ENCODE results near the gene POLR2E. TPM values are rescaled to one million over a fixed set of nuclear protein-coding genes. Genes with fewer than 3 reads are reported as not detected.
"Not testable (repeated sequence)": the region's sequence is repeated elsewhere in the genome, so short reads cannot be mapped to it uniquely, and the experiment has no call there.

The POLR2E gene
- total RNA-seq, 1 donor from 2014 or later = 265 TPM

DNA sequence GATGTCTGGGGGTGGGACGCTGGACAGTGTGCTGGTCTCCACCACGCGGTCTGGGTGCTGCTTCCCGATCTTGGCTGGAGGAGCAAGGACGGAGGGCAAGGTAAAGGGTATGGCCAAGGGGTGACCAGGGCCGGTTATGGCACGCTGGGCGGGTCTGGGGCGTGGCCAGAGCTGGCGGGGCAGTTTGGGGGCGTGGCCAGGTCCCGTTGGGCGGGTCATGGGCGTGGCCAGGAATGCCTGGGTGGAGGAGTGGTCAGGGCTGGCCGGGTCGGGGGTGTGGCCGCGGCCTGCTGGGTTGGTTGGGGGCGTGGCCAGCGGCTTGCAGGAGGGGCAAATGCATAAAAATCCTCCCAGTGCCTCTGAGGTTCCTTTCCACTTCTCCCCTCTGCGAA lies 27.8 kb upstream of the POLR2E start:
- no peaks in the 10 kb centered on the region for H3K27me3 Mint-ChIP-seq (ENCODE audit: insufficient read depth)
- H3K4me3 Mint-ChIP-seq = no peak overlapping the region
- no peaks in the 10 kb centered on the region for H3K4me1 Mint-ChIP-seq (ENCODE audit: low read depth)
- peaks cover 32% of the 10 kb centered on the region for H3K36me3 Mint-ChIP-seq (ENCODE audit: low read depth)
- peak; percentile 49 for DNase-seq (ENCODE audit: low spot score)
- H3K27ac Mint-ChIP-seq = peak overlapping the region; percentile 58
- H3K9me3 Mint-ChIP-seq = no peaks in the 10 kb centered on the region
- intact Hi-C loops (cut with micrococcal nuclease) = no loop called here

DNA sequence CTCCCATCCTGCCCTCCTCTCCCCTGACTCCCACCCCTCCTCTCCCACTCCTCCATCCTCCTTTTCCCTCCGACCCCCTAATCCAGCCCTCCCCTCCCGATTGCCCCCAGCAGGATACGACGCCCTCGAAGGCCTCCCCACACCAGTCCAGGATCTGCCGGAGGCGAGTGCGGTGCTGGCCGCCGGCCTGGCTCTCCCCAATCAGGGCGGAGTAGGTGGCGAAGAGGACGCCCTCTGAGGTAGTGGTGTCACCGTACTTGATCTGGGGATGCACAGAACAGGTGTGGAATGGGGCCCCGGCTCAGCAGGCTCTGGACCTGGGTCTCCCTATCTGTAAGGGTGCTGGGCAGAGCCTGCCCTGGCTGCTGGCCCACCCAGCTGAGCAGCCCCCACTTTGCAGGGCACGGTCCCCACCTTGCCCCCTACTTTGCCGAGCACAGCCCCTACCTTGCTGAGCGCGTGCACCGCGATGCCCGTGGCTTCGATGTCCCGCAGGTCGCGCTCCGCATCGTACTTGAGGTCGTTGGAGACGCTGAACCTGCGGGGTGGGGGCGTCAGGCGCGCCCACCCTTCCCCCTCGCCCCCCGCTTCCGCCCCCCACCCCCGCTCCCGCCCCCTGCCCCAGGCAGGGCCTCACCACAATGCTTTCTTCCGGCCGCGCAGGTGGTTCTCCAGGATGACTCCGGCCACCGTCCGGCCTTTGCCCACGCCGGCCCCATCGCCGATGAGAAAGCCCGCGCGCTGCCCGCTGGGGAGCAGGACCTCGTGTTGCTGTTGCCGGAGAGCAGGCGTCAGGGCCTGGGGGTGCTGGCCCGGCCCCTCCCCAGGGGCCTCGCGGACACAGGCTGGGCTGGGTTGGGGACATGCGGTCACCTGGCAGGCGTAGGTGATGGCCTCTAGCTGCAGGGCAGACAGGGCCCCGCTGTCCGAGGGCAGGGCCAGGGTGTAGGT lies 27.1 kb upstream of the POLR2E start:
- Mint-ChIP-seq H3K9me3 (no peaks in the 10 kb centered on the region), H3K36me3 (ENCODE audit: low read depth) (peaks cover 26% of the 10 kb centered on the region), H3K27me3 (ENCODE audit: insufficient read depth) (no peaks in the 10 kb centered on the region), H3K4me3 (no peak overlapping the region), H3K4me1 (ENCODE audit: low read depth) (no peaks in the 10 kb centered on the region), H3K27ac (no peak overlapping the region)
- no peak for DNase-seq (ENCODE audit: low spot score)
- intact Hi-C loops (cut with micrococcal nuclease) = no loop called here

DNA sequence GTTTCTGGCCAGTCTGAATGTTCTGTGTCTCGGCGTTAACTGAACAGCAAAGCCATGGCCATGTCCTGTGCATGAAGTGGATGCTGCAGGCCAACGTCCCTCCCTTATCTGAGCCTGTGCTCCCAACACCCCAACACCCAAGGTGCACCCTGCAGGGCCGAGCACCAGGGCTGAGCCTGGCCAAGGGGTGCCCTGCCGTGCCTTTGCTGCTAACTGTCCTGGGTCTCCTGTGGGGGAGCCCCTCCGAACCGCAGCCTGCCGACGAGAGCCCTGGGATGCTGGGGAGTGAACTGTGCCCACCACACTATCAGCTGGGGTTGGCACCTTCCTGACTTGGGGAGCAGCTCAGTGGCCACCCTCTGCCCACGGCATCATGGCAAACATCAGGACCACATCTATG lies 26.2 kb upstream of the POLR2E start:
- Mint-ChIP-seq H3K4me3 (no peak overlapping the region), H3K36me3 (ENCODE audit: low read depth) (peaks cover 21% of the 10 kb centered on the region)
- intact Hi-C loops (cut with micrococcal nuclease) = no loop called here

DNA sequence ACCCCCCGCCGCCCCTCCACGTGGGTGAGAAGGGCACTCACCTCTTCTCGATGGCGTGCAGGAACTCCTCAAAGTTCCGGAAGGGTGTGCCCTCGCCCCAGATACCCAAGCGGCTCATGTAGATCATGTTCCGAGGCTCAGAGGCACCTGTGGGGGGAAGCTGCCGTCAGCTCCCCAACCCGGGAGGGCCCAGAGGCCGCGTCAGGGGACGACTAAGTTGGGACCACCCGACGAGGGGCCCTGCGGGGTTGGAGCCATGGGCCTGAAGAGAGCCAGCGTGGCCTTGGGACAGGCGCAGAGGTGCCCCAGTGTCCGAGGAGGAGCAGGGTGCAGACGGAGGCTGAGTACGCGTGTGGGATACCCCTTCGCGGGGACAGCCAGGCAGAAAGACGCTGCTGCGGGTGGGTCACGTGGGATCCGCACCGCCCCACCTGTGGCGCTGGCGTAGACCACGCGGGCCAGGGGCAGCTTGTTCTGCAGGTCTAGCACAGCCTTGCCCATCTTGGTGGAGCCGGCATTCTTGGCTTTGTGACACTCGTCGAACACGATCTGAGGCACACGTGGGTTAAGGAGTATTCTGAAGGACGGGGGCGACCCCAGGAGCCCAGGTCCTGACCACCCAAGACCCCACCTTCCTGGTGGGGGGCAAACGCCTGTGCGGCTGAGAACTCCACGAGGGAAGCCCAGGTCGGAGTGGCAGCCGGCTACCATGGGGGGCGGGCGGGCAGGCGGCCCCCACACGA lies 24.5 kb upstream of the POLR2E start:
- Mint-ChIP-seq H3K36me3 (ENCODE audit: low read depth) (peaks cover 21% of the 10 kb centered on the region), H3K27me3 (ENCODE audit: insufficient read depth) (no peaks in the 10 kb centered on the region), H3K4me3 (no peak overlapping the region), H3K27ac (no peak overlapping the region), H3K4me1 (ENCODE audit: low read depth) (no peaks in the 10 kb centered on the region), H3K9me3 (no peaks in the 10 kb centered on the region)
- DNase-seq (ENCODE audit: low spot score) = no peak
- intact Hi-C loops (cut with micrococcal nuclease) = no loop called here

More for the DNA sequence above, 26.2 kb upstream of the POLR2E start:
- Mint-ChIP-seq H3K9me3 (no peaks in the 10 kb centered on the region), H3K27me3 (ENCODE audit: insufficient read depth) (no peaks in the 10 kb centered on the region), H3K4me1 (ENCODE audit: low read depth) (no peaks in the 10 kb centered on the region), H3K27ac (no peak overlapping the region)
- no peak for DNase-seq (ENCODE audit: low spot score)

DNA sequence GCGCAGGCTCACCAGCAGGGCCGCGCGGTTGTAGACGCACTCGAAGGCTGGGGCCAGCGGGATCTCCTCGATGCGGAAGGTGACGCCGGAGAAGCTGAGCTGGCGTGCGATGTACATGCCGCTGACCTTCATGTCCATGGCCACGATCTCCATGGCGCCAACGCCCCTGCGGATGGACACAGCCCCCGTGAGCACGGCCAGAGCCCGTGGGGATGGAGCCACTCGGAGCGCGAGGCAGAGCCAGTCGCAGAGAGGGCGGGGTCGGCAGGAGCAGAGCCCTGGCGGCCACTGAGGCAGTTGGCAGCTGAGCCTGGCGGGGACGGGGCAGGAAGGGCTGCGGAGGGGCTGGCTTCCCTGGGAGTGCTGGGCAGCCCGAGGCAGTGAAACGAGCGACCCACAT lies 23.8 kb upstream of the POLR2E start:
- Mint-ChIP-seq H3K27ac (no peak overlapping the region), H3K36me3 (ENCODE audit: low read depth) (peaks cover 21% of the 10 kb centered on the region), H3K4me1 (ENCODE audit: low read depth) (no peaks in the 10 kb centered on the region), H3K4me3 (no peak overlapping the region), H3K9me3 (no peaks in the 10 kb centered on the region), H3K27me3 (ENCODE audit: insufficient read depth) (no peaks in the 10 kb centered on the region)
- intact Hi-C loops (cut with micrococcal nuclease) = no loop called here
- DNase-seq (ENCODE audit: low spot score) = no peak

DNA sequence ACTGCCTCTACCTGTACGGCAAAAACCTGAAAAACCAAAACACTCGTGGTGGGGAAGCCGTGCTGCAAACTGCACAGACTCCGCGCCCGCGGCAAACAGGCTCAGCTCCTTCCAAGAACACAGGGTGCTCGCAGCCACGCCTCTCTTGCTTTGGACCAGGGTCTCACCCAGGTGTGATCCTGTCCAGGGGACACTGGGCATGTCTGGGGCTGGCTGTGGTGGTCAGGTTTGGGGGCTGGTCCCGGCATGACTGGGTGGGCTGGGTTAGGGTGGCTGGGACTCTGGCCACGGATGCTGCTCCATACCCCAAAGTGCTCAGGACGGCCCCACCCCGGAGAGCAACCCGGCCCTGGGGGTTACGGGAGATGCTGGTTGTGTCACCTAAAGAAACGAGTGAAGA lies 22.5 kb upstream of the POLR2E start:
- Mint-ChIP-seq H3K4me3 (no peak overlapping the region), H3K36me3 (ENCODE audit: low read depth) (peaks cover 17% of the 10 kb centered on the region), H3K4me1 (ENCODE audit: low read depth) (no peaks in the 10 kb centered on the region), H3K27ac (no peak overlapping the region), H3K9me3 (no peaks in the 10 kb centered on the region), H3K27me3 (ENCODE audit: insufficient read depth) (no peaks in the 10 kb centered on the region)
- DNase-seq (ENCODE audit: low spot score) = no peak
- intact Hi-C loops (cut with micrococcal nuclease) = no loop called here

DNA sequence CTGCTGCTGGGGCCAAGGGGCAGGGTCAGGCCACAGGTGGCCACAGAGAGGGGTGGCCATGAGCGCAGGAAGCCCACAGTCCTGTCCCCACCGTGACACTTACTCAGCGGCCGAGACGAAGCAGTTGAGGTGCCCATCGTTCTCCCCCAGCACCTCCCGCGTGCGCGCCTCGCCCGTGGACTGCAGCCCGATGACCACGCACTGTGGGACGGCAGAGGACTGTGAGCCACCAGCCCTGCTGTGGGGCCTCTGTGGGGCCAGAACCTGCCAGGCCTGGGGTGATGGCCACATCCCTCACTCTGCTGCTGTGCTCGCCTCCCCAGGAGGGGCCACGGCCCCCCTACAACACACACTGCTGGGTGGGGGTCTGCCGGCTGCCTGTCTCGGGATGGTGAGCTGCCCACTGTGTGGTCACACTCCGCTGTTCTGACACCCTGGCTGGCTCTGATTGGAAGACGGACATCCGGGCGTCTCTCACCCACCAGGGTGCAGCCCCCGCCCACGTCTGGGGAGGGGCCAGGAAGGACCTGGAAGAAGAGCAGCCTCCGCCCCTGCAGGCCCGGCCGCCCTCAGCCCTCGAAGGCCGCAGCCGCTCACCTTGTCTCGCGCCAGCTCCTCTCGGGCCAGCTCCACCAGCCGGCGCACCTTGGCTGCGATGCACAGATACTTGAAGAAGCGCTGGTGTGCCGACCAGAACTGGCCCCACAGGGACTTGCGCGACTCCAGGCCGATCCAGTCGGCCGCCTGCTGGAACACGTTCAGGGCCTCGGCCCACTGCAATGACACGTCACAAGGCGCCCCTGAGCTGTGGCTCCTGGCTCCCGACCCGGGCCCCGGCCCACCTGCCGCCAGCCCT lies 21.8 kb upstream of the POLR2E start:
- Mint-ChIP-seq H3K4me3 (no peak overlapping the region), H3K27me3 (ENCODE audit: insufficient read depth) (no peaks in the 10 kb centered on the region), H3K9me3 (no peaks in the 10 kb centered on the region), H3K36me3 (ENCODE audit: low read depth) (peaks cover 17% of the 10 kb centered on the region), H3K27ac (no peak overlapping the region), H3K4me1 (ENCODE audit: low read depth) (no peaks in the 10 kb centered on the region)
- DNase-seq (ENCODE audit: low spot score) = no peak
- intact Hi-C loops (cut with micrococcal nuclease) = no loop called here

DNA sequence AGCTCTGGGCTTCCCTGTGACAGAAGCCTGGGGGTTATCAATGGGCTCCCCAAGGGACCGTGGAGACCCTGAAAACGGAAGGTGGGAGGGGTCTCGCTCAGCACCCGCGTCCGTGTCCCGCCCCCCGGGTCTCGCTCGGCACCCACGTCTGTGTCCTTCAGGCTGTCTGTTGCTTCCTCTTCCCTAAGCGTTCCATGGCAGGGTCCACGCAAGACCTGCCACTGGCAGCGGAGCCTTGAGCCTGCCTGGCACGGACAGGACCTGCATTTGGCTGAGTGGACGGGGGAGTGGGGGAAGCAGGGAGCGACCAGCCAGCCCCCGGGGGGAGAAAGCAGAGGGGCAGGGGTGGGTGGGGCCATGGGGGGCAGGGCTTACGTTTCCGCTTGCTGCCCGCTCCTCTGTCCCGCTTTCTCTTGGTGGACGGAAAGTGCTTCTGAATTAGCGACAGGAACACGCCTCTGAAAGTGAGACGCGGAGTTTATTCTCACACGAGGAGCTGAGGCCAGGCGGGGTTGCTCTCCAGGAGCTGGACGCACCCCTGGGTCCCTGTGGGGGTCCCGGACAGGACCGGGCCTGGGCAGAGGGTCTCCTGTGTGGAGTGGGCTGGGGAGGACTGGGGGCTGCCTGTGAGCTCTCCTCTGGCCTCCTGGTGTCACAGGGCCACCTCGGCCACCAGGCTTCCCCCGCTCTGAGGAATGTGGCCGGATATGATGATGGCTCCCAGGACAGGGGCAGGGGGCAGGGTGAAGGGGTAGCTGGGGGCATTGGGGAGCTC lies 20.7 kb upstream of the POLR2E start:
- Mint-ChIP-seq H3K4me3 (no peak overlapping the region), H3K27ac (no peak overlapping the region), H3K27me3 (ENCODE audit: insufficient read depth) (no peaks in the 10 kb centered on the region), H3K4me1 (ENCODE audit: low read depth) (no peaks in the 10 kb centered on the region), H3K9me3 (no peaks in the 10 kb centered on the region), H3K36me3 (ENCODE audit: low read depth) (peaks cover 9% of the 10 kb centered on the region)
- intact Hi-C loops (cut with micrococcal nuclease) = no loop called here
- DNase-seq (ENCODE audit: low spot score) = no peak

DNA sequence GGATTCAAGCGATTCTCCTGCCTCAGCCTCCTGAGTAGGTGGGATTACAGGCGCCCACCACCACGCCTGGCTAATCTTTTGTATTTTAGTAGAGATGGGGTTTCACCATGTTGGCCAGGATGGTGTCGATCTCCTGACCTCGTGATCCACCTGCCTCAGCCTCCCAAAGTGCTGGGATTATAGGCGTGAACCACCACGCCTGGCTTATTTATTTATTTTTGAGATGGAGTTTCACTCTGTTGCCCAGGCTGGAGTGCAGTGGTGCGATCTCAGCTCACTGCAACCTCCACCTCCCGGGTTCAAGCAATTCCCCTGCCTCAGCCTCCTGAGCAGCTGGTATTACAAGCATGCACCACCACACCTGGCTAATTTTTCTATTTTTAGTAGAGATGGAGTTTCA lies 19.6 kb upstream of the POLR2E start:
- intact Hi-C loops (cut with micrococcal nuclease); H3K27me3 Mint-ChIP-seq (ENCODE audit: insufficient read depth); H3K4me1 Mint-ChIP-seq (ENCODE audit: low read depth); H3K4me3 Mint-ChIP-seq; H3K27ac Mint-ChIP-seq; DNase-seq (ENCODE audit: low spot score); H3K9me3 Mint-ChIP-seq: not testable (repeated sequence)
- H3K36me3 Mint-ChIP-seq (ENCODE audit: low read depth) = peaks cover 11% of the 10 kb centered on the region

DNA sequence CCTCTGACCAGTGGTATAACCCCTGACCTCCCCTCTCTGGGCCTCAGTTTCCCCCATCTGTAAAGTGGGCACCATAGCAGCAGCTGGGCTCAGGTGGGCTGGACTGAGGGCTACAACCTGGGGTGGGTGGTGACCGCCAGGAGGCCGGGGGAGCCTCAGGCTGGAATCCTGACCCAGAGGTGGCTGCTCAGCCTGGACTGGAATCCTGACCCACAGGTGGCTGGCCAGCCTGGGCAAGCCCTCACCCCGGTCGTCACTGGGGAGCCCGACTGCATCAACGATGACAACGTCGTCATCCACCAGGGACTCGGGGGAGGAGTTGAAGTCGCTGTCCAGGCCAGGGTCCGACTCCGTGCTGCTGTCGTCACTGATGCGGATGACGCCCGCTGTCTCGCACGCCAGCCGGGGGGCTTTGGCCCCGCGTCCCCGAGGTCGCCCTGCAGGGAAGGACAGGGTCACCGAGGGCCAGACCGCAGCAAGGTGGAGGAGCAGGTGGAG lies 18.9 kb upstream of the POLR2E start:
- DNase-seq (ENCODE audit: low spot score) = no peak
- Mint-ChIP-seq H3K27me3 (ENCODE audit: insufficient read depth) (no peaks in the 10 kb centered on the region), H3K4me3 (no peak overlapping the region), H3K4me1 (ENCODE audit: low read depth) (no peaks in the 10 kb centered on the region), H3K27ac (no peak overlapping the region), H3K36me3 (ENCODE audit: low read depth) (peaks cover 11% of the 10 kb centered on the region), H3K9me3 (no peaks in the 10 kb centered on the region)
- intact Hi-C loops (cut with micrococcal nuclease) = no loop called here

DNA sequence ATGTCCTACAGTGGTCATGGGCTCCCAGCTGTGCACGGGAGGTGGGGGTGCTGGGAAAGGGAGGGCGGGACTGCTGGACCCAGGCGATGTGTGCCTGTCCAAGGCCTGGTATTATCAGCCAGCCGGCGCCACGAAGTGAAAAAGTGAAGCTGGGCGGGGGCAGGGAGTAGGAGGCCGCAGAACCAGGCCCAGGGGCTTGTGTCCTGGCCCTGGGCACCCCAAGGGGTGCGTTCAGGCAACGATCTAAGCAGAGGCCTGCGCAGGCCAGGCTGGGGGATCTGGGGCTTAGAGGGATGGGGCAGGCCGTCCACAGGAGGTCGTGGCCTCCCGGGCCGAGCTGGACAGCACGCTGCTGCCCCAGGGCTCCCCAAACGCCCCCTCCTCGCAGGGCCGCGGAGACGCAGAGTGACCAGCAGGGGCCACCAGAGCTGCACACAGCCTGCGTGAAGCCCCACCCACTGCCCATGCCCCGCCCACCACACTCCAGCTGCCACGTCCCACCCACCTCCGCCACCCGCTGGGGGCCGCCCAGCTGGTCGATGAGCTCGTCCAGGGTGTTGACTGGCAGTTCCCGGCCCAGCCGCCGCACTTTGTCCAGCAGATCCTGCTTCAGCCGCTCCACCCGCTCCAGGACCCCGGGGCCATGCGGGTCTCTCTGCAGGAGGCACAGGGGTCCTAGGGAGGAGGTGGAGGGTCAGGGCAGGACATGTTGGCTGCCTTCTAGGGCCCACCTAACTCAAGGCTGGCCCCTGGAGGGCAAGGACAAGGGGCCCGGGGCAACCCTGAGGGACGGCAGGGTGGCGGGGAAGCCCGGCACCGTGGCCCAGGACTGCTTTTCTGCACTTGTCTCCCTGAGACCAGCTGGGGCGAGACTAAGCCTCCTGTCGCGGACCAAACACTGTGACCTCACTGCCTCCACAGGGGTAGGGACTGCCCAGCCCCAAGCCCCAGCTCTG lies 18.1 kb upstream of the POLR2E start:
- intact Hi-C loops (cut with micrococcal nuclease) = no loop called here
- Mint-ChIP-seq H3K4me1 (ENCODE audit: low read depth) (no peaks in the 10 kb centered on the region), H3K27me3 (ENCODE audit: insufficient read depth) (no peaks in the 10 kb centered on the region), H3K4me3 (no peak overlapping the region), H3K9me3 (no peaks in the 10 kb centered on the region), H3K27ac (no peak overlapping the region), H3K36me3 (ENCODE audit: low read depth) (peaks cover 8% of the 10 kb centered on the region)
- DNase-seq (ENCODE audit: low spot score) = peak; percentile 66

Measured in activated T-helper 1 cell treated with anti-CD3 and anti-CD28 coated beads, Interleukin-12 subunit alpha, Interleukin-12 subunit beta, Interleukin-2, Interleukin-4 antibody, amounts not matched to agents 30 ng/mL and 10 ng/mL and 1 ng/mL, durations not matched to agents 14 hours and 24 hours and 36 hours (primary cell).